ENCODE measurements around the gene UBA3.

DNA sequence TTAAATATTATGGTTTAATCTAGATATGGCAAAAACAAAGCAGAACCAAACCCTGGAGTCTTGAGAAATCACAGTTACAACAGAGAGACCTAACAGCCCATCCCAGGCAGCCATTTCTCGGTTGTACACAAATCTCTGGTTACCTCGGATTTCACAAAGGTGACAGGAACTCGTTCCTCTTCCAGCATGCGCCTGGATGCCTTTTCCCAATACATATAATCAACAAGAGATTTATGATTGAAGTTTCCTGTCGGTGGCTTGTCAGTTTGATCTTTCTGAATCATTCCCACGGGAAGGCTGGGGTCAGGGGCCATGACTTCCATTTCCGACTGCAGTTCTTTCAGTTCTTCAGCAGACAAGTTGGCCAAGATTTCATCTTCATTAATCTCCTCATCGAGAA, 41.8 kb upstream of the UBA3 start:
- no peak for TF ChIP-seq GATA2 (IDR thresholded peaks at IDR 0.05; ENCODE audit: low read depth, low read length)
- no peak for TF ChIP-seq GATA3 (IDR thresholded peaks at IDR 0.05; ENCODE audit: low read depth, low read length)

Measured in SH-SY5Y (cell line).